NCI-H748 treated with DMSO at 0.1 percent for 48 hours (cell line): Measurements from ENCODE around the gene KIAA1217.

Experiments used
- DNase-seq: peaks from one replicate; lab custom pipeline; 2025; lab: John Stamatoyannopoulos, UW

KIAA1217 gene, protein sequence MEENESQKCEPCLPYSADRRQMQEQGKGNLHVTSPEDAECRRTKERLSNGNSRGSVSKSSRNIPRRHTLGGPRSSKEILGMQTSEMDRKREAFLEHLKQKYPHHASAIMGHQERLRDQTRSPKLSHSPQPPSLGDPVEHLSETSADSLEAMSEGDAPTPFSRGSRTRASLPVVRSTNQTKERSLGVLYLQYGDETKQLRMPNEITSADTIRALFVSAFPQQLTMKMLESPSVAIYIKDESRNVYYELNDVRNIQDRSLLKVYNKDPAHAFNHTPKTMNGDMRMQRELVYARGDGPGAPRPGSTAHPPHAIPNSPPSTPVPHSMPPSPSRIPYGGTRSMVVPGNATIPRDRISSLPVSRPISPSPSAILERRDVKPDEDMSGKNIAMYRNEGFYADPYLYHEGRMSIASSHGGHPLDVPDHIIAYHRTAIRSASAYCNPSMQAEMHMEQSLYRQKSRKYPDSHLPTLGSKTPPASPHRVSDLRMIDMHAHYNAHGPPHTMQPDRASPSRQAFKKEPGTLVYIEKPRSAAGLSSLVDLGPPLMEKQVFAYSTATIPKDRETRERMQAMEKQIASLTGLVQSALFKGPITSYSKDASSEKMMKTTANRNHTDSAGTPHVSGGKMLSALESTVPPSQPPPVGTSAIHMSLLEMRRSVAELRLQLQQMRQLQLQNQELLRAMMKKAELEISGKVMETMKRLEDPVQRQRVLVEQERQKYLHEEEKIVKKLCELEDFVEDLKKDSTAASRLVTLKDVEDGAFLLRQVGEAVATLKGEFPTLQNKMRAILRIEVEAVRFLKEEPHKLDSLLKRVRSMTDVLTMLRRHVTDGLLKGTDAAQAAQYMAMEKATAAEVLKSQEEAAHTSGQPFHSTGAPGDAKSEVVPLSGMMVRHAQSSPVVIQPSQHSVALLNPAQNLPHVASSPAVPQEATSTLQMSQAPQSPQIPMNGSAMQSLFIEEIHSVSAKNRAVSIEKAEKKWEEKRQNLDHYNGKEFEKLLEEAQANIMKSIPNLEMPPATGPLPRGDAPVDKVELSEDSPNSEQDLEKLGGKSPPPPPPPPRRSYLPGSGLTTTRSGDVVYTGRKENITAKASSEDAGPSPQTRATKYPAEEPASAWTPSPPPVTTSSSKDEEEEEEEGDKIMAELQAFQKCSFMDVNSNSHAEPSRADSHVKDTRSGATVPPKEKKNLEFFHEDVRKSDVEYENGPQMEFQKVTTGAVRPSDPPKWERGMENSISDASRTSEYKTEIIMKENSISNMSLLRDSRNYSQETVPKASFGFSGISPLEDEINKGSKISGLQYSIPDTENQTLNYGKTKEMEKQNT (N-terminal part only)

DNA sequence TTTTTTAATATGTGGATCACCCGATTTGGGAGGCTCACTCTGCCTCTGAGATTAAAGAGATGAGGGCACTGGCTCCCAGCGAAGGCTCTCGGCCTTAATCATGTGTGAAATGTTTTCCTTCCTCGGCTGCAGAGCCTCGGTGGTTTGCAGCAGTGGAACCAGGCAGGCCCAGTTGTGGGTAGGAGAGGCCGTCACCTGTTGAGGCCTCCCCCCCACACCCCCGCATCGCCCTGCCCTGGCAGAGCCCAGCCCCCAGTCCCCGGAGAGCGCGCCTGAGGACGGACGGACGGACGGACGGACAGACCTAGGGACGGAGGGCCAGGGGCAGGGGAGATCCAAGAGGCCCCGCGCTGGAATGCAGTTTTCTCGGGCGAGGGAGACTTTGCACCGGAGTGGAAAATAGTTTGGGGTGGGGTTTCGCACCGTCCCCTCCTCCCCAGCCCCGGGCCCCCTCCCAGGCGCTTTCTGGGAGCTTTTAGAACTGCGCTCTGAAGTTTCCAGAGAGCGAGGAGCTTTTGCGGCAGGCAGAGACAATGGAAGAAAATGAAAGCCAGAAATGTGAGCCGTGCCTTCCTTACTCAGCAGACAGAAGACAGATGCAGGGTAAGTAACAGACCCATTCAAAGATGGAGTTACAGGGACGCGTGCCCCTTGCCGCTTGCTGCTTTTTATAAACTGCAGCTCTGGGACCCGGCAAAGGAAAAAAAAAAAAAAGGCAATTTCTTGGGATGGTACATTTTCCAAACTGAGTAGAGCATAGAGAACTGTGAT lies at the start of gene KIAA1217:
KIAA1217 (plus strand) TSS at position 478 of the 771 bp plus-strand sequence; CDS start at position 534, 56 bp downstream.
- DNase-seq: no peak

DNA sequence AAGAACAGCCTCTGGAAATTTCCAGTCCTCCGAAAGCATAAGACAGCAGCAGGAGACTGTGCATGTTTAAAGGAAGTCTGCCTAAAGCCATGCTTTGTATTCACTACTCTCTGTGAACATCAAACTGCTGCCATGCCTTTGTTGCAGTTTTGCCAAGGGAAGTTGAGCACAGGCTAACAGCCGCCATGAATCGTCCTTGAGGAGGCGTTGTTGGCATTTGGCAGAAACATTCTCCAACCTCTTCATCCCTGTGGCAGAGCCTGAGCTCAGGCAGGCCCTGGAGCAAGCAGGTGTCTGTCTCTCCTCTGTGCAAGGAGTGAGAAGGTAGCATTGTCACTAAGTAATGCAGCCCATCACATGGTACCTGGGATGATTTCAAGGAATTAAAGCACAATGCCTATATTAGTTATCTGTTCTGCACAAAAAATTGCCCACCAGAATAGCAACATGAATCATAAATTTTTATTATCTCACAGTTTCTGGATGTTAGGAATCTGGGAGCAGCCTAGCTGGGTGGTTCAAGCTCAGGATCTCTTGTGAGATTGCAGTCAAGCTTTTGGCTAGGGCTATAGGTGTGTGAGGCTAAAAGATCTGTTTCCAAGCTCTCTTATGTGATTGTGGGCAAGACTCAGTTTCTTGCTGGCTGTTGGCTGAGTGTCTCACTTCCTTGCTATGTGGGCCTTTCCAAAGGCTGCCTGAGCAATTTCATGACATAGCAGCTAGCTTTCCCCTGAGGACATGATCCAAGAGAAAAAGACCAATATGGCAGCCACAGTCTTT lies 46.5 kb upstream of the KIAA1217 start:
- DNase-seq: no peak

DNA sequence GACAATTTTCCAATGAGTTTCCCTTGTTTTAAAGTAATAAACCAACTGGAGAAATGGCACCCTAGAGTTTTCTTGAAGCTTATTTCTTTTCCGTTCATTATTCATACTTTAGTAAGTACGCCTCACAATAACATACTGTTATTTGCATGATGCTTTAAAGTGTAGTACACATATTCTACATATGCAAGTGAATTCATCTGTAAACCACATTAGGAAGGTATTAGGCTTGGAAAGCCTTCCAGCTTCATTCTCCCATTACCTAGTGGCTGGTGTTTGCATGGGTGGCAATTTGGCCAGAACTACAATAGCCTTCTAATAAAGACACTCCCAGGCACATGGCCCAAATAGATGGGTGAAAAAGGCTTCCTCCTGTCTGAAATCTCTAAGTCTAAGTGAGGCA lies 45.5 kb upstream of the KIAA1217 start:
- DNase-seq: no peak

- no peak for DNase-seq
Measured at GRCh38 chr10:24168258-24169170, 40.4 kb upstream of the KIAA1217 start.

DNA sequence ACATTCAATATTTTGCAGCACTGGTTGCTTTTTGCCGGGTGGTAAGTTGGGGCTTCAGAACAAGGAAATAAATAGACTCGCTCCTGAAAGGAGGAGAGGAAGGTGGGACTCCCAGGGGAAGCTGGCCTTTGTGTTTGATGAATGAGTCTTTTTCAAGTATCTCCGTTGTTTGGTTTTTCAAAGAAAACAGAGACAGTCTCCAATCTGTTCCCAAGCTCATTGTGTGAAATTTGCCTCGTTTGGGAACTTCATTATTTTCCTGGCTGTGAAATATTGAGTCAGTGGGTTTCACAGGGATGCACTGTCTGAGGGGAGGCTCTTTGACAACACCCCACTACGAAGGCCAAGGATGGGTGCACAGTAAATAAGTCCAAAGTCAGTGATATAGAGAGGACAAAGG lies 38.7 kb upstream of the KIAA1217 start:
- DNase-seq: no peak

- DNase-seq: no peak
Measured at GRCh38 chr10:24172909-24173308, 36.0 kb upstream of the KIAA1217 start.

DNA sequence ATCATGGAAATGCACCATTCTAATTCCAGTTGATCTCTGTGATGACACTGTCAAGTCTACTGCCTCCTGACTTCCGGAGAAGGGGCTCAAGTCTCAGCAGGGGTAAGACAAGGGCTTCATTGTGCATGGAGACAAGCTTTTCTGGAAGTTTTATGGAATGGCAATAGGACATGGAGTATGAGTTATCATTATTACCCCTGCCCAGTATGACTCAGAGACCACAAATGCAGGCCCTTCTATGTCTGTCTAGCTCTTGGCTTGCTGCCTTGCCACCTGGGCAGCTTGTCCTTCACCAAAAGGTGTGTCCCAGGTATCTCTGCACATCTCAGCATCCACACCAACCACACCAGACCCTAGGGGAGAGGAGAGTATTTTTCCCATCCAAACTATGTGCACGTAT lies 34.9 kb upstream of the KIAA1217 start:
- no peak for DNase-seq

DNA sequence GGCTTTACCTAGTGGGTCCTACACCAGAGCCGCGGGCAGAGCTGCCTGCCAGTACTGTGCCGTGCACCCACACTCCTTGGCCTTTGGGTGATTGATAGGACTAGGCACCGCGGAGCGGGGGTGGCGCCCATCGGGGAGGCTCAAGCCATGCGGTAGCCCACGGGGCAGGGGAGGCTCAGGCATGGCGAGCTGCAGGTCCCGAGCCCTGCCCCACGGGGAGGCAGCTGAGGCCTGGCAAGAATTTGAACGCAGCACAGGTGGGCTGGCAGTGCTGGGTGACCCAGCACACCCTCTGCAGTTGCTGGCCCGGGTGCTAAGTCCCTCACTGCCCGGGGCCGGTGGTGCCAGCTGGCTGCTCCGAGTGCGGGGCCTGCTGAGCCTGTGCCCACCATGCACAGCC lies 32.3 kb upstream of the KIAA1217 start:
- DNase-seq: no peak

GRCh38 chr10:24177636-24178035 lies 31.3 kb upstream of the KIAA1217 start:
- no peak for DNase-seq

GRCh38 chr10:24180891-24181290 lies 28.0 kb upstream of the KIAA1217 start:
- DNase-seq: no peak

DNA sequence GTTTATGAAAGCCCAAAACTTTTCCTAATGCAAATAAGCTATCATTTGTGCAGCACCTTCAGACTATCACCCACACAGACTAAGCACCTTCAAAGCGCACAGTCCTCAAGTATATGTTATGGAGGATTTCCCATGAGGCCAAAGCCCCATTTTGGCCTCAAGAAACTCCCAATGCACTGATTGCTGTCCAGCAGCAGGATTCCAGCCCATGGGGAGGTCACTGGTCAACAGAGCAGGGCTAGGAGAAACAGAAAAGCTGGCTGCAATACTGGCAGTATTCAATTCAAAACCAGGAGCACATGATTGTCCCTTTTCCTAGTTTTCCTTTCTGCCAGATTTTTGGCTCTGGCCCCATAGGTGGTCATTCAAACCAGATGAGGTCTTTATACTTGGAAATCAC lies 24.5 kb upstream of the KIAA1217 start:
- DNase-seq: no peak

DNA sequence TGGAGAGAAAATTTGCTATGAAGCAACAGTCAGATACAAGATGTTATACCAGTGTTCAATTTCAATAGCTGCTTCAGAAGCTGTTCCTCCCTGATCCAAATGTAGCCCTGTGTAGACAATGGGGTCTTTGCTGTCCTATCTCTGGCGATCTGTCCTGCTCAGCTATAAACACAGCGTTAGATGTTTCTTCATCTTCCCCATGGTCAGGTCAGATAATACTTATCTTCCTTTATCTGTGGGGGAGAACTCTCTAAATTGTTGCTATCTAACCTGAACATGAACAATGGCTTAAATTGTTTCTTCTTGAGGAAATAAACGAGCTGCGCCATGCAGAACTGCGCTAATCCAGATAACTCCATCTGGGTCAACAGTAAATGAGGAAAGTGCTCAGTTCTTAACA lies 15.6 kb upstream of the KIAA1217 start:
- no peak for DNase-seq

- no peak for DNase-seq
Measured at GRCh38 chr10:24197263-24197662, 11.7 kb upstream of the KIAA1217 start.

- DNase-seq: no peak
Measured at GRCh38 chr10:24201503-24202180, 7.3 kb upstream of the KIAA1217 start.

DNA sequence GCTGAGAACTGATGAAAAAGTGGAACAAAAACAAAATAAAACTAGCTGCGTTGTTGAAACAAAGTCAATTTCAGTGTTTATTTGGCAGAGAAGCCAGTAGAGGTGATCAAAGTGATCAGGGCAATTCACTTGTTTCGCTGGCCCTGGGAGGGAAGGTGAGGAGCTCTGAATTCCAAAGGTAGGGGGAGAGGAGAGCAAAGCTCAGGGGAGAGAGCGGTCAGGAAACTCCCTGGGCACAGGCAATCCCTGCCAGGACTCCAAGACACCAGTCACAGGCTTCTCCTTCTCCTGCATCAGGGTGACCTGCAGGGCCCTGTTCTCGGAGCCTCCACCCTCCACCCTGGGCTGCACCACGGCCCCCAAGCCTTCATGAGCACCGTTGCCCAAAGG lies 6.8 kb upstream of the KIAA1217 start:
- DNase-seq: no peak

- no peak for DNase-seq
Measured at GRCh38 chr10:24205821-24206220, 3.1 kb upstream of the KIAA1217 start.

DNA sequence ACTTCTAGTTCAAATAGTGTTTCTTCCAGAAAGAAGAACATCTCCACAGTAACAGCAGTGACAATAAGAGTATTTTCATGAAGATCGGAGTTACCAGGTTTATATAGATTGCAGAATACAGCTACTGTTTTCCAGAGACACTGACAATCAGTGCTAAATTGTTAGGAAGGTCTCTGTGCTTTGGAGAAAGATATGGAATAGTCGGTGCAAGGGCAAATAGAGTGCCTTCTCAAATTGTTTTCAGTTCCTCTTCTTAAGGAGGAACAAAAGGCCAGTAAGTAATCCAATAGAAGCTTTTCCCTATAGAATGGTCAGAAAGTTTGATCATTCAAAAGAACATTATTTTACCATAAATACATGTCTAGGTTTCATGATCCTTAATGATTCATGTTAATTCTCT lies 2.6 kb upstream of the KIAA1217 start:
- DNase-seq: no peak

DNA sequence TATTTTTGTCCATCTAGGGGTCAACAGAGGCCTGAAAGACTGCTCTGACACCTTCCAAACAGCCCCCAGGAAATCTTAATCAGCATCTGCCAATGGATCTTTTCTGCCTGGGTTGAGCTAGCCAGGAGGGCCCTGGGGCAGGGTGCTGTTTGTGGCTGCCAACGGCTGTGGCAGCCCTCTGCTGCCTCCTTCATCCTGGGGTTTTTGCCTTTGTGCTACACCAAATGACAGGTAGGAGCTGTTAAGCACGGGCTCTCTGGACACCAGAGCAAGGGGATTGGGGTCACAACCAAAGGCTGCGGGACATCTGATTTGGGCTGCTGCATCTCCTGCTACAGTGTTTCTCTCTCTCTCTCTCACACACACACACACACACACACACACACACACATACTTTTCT lies 2.0 kb upstream of the KIAA1217 start:
- DNase-seq: no peak

- no peak for DNase-seq
Measured at GRCh38 chr10:24207341-24207740, 1.6 kb upstream of the KIAA1217 start.
